Measurements from ENCODE around the gene ACP4.

ACP4 gene

DNA sequence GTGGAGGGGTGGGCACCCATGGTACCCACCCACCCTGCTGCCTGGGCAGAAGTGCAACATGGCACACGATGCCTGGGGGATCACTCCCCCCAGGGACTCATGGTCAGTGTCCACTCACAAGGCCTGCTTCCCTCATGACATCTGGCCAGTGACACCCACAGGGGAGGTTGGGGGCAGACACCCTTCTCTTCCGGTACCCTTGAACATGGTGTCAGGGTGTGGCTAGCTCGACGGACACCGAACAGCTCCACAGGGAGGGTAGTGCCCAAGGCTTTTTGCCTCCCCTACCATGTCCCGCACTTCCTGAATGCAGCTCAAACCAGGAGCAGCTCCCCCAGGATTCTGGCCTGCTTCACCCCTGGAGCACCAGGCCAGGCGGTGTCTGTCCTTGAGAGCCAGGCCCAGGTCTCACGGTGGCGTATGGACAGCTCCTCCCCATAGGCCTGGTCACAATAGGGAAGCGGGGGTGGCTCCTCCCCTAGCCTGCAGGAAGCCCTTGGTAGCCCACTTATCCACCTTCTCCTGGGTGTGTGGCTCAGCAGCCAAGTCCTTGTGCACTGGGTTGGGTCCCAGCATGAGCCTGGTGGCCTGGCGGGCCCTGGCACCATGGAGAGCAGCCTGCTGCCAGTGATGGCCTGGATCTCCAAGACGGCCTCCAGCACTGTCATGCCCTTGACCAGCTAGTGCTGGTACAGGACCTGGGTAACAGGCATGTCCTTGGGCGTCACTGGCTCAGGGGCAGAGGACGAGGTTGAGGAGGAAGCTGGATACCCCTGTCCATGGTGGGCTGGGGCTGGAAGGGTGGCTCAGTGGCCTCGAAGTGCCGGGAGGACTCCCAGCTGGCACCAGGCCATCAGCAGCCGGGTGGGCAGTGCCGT, 7.8 kb downstream of the ACP4 start:
- TF ChIP-seq POLR2AphosphoS5 (IDR thresholded peaks at IDR 0.05; ENCODE audit: low read depth, low read length) (peak; percentile 73; the same call in 1 of the 2 replicates), REST (IDR thresholded peaks at IDR 0.05; ENCODE audit: insufficient read depth in 1 of 2, low read depth in 2 of 2, low read length in 2 of 2) (peak; percentile 60 to 75; a peak in 2 of 4 replicates), TAF1 (IDR thresholded peaks at IDR 0.05; ENCODE audit: borderline replicate concordance, insufficient read depth, low read length) (no peak)

DNA sequence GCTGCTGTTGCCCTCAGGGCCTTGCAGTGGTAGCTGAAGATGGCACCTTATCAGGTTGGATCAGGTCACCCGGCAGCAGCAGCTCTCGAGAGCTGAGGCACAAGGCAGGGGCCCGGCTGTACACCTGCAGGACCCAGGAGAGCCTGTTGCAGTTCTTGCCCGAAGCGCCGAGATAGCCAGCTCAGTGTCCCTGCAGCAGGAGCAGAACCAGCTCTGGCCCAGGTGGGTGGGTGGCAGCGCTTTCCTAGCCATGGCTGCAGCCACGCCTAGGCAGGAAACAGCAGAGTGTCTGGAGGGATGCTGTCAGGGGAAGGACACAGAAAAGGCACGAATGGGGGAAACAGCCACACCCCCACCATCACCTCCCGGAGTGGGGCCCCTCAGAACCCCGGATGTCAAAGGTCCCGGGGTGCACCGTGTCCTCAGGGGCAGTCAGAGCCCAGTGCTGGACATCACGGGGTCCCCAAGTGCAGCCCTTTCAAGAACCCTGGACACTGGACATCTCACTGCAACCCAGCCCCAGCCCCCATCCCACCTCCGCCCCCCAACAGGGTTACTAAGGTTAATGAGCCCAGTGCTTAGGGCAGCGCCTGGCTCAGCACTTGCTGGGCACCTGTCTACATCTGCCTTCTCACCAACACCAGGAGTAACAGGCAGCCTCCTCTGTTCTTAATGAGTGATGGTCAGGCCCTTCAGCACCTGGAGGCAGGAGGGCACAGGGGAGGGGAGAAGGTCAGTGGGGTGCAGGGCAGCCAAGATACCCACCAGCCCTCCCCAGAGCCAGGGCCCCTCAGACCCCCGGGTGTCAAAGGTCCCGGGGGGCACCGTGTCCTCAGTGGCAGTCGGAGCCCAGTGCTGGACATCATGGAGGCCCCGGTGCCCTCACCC, 8.7 kb downstream of the ACP4 start:
- TF ChIP-seq POLR2AphosphoS5 (IDR thresholded peaks at IDR 0.05; ENCODE audit: low read depth, low read length) (peak; percentile 10; the same call in 1 of the 2 replicates), REST (IDR thresholded peaks at IDR 0.05; ENCODE audit: insufficient read depth in 1 of 2, low read depth in 2 of 2, low read length in 2 of 2) (no peak)

DNA sequence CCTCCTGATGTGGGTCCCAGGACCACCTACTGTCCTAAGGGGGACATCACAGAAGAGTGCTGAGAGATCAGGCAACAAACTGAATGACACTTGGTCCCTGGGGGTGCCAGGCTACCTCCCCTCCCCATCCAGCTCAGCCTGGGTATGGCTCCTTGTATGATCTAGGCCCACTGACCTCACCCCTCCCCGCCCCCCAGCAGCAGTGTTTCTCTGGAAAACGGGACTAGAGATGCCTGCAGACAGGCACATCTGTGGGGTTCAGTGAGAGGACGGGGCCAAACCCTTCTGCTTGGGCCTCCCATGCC, 9.3 kb downstream of the ACP4 start:
- no peak for TF ChIP-seq SIN3A (IDR thresholded peaks at IDR 0.05; ENCODE audit: borderline replicate concordance, insufficient read depth, low read length)
- no peak; the same call in 1 of the 2 replicates for TF ChIP-seq POLR2AphosphoS5 (IDR thresholded peaks at IDR 0.05; ENCODE audit: low read depth, low read length)
- TF ChIP-seq REST (IDR thresholded peaks at IDR 0.05; ENCODE audit: insufficient read depth in 1 of 2, low read depth in 2 of 2, low read length in 2 of 2): no peak
- TF ChIP-seq TAF1 (IDR thresholded peaks at IDR 0.05; ENCODE audit: borderline replicate concordance, insufficient read depth, low read length): no peak
- TF ChIP-seq FOXP2 (optimal IDR thresholded peaks at IDR 0.05; ENCODE audit: borderline replicate concordance, extremely low read depth, extremely low read length, insufficient read depth): no peak

- no peak for TF ChIP-seq SIN3A (IDR thresholded peaks at IDR 0.05; ENCODE audit: borderline replicate concordance, insufficient read depth, low read length)
- TF ChIP-seq FOXP2 (optimal IDR thresholded peaks at IDR 0.05; ENCODE audit: borderline replicate concordance, extremely low read depth, extremely low read length, insufficient read depth): no peak
- TF ChIP-seq POLR2AphosphoS5 (IDR thresholded peaks at IDR 0.05; ENCODE audit: low read depth, low read length): no peak
- no peak for TF ChIP-seq TAF1 (IDR thresholded peaks at IDR 0.05; ENCODE audit: borderline replicate concordance, insufficient read depth, low read length)
- no peak for TF ChIP-seq REST (IDR thresholded peaks at IDR 0.05; ENCODE audit: insufficient read depth in 1 of 2, low read depth in 2 of 2, low read length in 2 of 2)
Observed at GRCh38 chr19:50801107-50801506, 10.9 kb downstream of the ACP4 start.

Data from PFSK-1 (cell line).